Measurements from ENCODE around the gene RHOU. TPM values are rescaled to one million over a fixed set of nuclear protein-coding genes. Genes with fewer than 3 reads are reported as not detected.

RHOU gene
- total and polyA plus RNA-seq, 11 donors, result 1.3 to 20.5 (median 2.9) TPM

DNA sequence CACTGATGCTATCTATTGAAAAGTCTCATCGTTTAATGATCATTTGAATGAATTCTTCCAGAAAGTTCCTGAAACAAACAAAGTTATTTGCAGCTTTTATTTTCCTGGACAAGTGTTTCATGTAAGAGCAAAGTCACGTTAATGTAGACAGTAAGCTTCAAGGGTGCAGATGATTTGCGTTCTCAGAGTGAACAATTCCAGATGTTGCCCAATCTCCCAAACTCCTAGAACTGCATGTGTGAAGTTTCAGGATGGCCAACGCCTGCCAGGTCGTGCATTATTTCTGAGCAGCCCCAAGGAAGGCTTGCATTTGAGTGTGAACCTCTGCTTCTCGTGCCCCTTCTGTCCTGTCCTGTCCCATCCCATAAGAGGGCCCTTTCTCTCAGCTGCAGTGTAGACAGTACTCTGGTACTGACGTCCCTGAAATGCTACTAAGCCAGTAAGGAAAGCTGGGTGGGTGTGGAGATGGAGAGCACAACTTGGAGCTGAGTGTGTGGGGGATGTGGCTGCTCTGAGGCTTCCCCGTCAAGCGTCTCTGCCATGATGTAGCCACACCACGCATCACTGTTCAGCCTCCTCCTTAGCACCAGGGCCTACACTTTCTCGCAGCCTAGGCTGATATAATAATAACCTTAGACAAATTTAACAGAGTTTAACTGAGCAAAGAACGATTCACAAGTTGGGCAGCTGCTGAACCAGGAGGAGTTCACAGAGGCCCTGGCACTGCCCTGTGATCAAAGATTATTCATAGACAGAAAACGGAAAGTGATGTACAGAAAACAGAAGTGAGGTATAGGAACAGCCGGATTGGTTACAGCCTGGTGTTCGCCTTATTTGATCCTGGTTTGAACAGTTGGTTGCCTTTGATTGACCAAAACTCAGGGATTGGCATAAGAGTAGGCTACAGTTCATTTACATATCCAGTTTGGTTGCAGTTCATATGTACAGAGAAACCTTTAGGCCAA, 50.4 kb downstream of the RHOU start:
- peaks cover 0 to 27% (median 4%) of the 10 kb centered on the region in 12 donors for H3K4me1 ChIP-seq
- H3K36me3 ChIP-seq, result no peaks in the 10 kb centered on the region
- intact Hi-C loops (cut with DNase I), result no loop called here
- no peaks in the 10 kb centered on the region for H3K9me3 ChIP-seq
- DNase-seq (no peak), ATAC-seq (no peak)
- peak overlapping the region in 8 of 12 donors; percentile 17 to 69 (median 33) for H3K27ac ChIP-seq
- TF ChIP-seq POLR2A (IDR thresholded peaks at IDR 0.05), result no peak
- TF ChIP-seq, protein P1, sequence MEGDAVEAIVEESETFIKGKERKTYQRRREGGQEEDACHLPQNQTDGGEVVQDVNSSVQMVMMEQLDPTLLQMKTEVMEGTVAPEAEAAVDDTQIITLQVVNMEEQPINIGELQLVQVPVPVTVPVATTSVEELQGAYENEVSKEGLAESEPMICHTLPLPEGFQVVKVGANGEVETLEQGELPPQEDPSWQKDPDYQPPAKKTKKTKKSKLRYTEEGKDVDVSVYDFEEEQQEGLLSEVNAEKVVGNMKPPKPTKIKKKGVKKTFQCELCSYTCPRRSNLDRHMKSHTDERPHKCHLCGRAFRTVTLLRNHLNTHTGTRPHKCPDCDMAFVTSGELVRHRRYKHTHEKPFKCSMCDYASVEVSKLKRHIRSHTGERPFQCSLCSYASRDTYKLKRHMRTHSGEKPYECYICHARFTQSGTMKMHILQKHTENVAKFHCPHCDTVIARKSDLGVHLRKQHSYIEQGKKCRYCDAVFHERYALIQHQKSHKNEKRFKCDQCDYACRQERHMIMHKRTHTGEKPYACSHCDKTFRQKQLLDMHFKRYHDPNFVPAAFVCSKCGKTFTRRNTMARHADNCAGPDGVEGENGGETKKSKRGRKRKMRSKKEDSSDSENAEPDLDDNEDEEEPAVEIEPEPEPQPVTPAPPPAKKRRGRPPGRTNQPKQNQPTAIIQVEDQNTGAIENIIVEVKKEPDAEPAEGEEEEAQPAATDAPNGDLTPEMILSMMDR (IDR thresholded peaks at IDR 0.05), result no peak
- 81 to 85% (median 82%) methylated on average over 15 of the region's 15 CpGs for WGBS, 4 donors
- no peak overlapping the region for H3K4me3 ChIP-seq
- peaks cover 0 to 29% (median 4%) of the 10 kb centered on the region in 9 donors for H3K27me3 ChIP-seq

DNA sequence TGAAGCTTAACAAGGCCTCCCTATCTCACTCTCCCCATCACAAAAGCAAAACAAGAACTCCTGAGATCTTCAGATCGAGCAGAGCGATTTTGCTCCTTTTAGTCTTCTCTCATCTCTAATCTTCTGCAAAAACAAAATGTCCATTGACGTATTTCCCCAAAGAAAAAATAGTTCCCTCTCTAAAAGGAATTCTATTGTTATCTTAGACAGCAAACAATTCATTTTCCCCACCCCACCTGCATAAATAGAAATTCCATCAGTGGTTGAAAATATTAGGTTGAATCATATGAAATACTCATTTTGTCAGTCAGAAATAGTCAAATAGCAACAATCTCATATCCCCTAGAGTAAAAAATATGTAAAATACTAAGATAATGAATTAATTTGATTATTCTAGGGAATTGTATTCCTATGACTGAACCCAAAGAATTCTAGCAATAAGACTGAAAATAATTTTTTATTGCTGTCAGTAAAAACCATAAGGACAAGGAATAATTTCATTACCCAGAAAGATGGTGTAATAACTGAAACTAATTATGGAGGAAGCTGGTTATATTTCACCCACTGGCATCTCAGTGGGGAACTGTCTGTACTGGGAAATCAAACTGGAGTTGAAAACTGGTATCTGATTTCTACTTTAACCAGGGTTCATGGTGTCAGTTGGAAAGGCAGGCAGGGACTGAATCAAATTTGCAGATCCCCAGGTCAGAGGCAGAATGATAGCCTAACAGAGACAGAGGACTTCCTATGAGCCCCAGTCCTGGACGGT, 51.3 kb downstream of the RHOU start:
- 63 to 79% (median 72%) methylated on average over 4 of the region's 4 CpGs for WGBS, 4 donors
- no peak overlapping the region for H3K4me3 ChIP-seq

DNA sequence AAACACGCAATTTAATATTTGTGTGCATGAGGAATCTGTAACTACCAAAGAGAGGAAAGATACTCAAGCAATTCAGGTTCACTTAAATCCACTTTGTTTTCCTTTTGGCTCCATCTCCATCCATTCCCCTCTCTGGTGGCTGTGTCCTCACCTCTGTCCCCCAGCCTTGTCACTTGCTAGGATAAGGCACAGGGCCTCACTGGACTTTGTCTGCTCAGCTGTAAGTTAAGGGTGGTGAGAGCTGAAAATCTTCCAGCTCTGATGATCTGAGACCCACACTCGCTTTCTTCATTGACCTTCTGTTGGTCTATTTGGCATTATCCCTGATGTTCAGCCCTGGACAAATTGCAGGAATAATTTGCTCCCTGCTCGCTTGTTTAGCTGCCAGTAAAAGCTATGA, 56.5 kb downstream of the RHOU start:
- DNase-seq (no peak), ATAC-seq (no peak)
- Histone ChIP-seq H3K27me3 (peaks cover 0 to 23% (median 0%) of the 10 kb centered on the region in 9 donors), H3K4me1 (peaks cover 0 to 27% (median 0%) of the 10 kb centered on the region in 12 donors), H3K9me3 (peaks cover 0 to 3% (median 0%) of the 10 kb centered on the region in 12 donors), H3K4me3 (no peak overlapping the region), H3K27ac (no peak overlapping the region), H3K36me3 (no peaks in the 10 kb centered on the region)
- TF ChIP-seq, protein P1 (IDR thresholded peaks at IDR 0.05), result no peak
- TF ChIP-seq POLR2A (IDR thresholded peaks at IDR 0.05), result no peak
- intact Hi-C loops (cut with DNase I), result no loop called here
- WGBS, 4 donors, result 86 to 98% (median 92%) methylated on average over 3 of the region's 3 CpGs

More for the DNA sequence above, 51.3 kb downstream of the RHOU start:
- intact Hi-C loops (cut with DNase I), result no loop called here
- DNase-seq (no peak), ATAC-seq (peak in 1 of 4 donors; percentile 46)
- H3K27me3 ChIP-seq, result peaks cover 0 to 29% (median 4%) of the 10 kb centered on the region in 9 donors
- peak overlapping the region in 9 of 12 donors; percentile 17 to 69 (median 53) for H3K27ac ChIP-seq
- no peaks in the 10 kb centered on the region for H3K36me3 ChIP-seq
- TF ChIP-seq, protein P1 (IDR thresholded peaks at IDR 0.05), result no peak
- TF ChIP-seq POLR2A (IDR thresholded peaks at IDR 0.05), result no peak
- H3K4me1 ChIP-seq, result peaks cover 0 to 18% (median 0%) of the 10 kb centered on the region in 12 donors
- no peaks in the 10 kb centered on the region for H3K9me3 ChIP-seq

DNA sequence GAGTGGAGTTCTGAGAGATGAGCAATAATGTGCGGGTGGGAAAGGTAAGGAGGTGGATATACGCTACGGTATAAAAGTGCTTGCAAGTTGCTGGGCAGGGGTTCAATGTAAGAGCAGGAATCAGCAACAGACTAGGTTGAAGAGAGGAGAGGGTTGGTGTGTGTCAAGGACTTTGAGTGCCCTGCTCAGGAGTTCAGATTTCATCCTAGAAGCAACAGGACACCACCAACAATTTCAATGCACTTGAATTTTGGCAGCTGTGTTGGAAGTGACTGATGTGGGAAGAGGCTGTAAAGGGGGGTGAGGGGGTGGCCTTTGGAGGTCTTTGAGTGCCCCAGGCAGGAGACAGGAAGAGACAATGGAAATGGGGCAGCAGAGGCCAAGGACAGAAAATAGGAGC, 57.3 kb downstream of the RHOU start:
- 77 to 92% (median 83%) methylated on average over 3 of the region's 3 CpGs for WGBS, 4 donors
- no peak for TF ChIP-seq POLR2A (IDR thresholded peaks at IDR 0.05)
- TF ChIP-seq, protein P1 (IDR thresholded peaks at IDR 0.05), result no peak
- Histone ChIP-seq H3K4me1 (peaks cover 0 to 19% (median 0%) of the 10 kb centered on the region in 12 donors), H3K36me3 (no peaks in the 10 kb centered on the region), H3K27ac (no peak overlapping the region), H3K9me3 (peaks cover 0 to 7% (median 0%) of the 10 kb centered on the region in 12 donors), H3K4me3 (no peak overlapping the region), H3K27me3 (peaks cover 0 to 23% (median 0%) of the 10 kb centered on the region in 9 donors)
- ATAC-seq, result no peak
- intact Hi-C loops (cut with DNase I), result no loop called here
- DNase-seq, result no peak
